Myocyte (in vitro differentiated cells): ENCODE data around the gene PRPSAP1. TPM values are rescaled to one million over a fixed set of nuclear protein-coding genes. Genes with fewer than 3 reads are reported as not detected.

Experiments used
- DNase-seq: peaks from one replicate; pipeline ENCODE4 v3.0.0-alpha.2; 2012; ENCODE audit warnings: low read depth
- total RNA-seq: library from RNA; depleted of rRNA; stranded (reverse); fragments of >200 nt; gene quantifications from 2 replicates; pipeline ENCODE4 v1.2.3, GENCODE V29; 2014

The PRPSAP1 gene
- total RNA-seq, 1 donor from 2014 or later = 37.4 TPM

- DNase-seq = no peak
Observed at GRCh38 chr17:76267051-76267576, 86.6 kb downstream of the PRPSAP1 start.

GRCh38 chr17:76266244-76266938 lies 87.3 kb downstream of the PRPSAP1 start:
- peak; percentile 30 for DNase-seq

GRCh38 chr17:76265624-76266243 lies 88.0 kb downstream of the PRPSAP1 start:
- peak; percentile 65 for DNase-seq

- peak; percentile 100 for DNase-seq
Observed at GRCh38 chr17:76264755-76265623, 88.7 kb downstream of the PRPSAP1 start, which contains the start of gene UBALD2. TSS of gene UBALD2 (plus strand) at chr17:76265348. CDS start at chr17:76265506, 158 bp downstream.

GRCh38 chr17:76264425-76264754 lies 89.3 kb downstream of the PRPSAP1 start:
- DNase-seq = no peak

GRCh38 chr17:76263896-76264295 lies 89.8 kb downstream of the PRPSAP1 start:
- DNase-seq = no peak

- DNase-seq = no peak
Observed at GRCh38 chr17:76262732-76263344, 90.9 kb downstream of the PRPSAP1 start.

- peak; percentile 67 for DNase-seq
Observed at GRCh38 chr17:76261421-76262215, 92.1 kb downstream of the PRPSAP1 start.

- DNase-seq = no peak
Observed at GRCh38 chr17:76260669-76261068, 93.0 kb downstream of the PRPSAP1 start.

- DNase-seq = no peak
Observed at GRCh38 chr17:76260220-76260619, 93.5 kb downstream of the PRPSAP1 start.

Other genes with a start within 250 kb of the PRPSAP1 start
- not detected in 2 replicates for gene FOXJ1, start 212.7 kb downstream of the PRPSAP1 start, total RNA-seq
- 6.0 and 7.1 TPM in 2 replicates for gene RNF157, start 113.4 kb downstream of the PRPSAP1 start, total RNA-seq
- gene UBALD2, start 88.6 kb downstream of the PRPSAP1 start, total RNA-seq = 5.1 and 5.4 TPM in 2 replicates
- 1.7 and 2.6 TPM in 2 replicates for gene QRICH2, start 45.6 kb downstream of the PRPSAP1 start, total RNA-seq
- 9.0 and 11.1 TPM in 2 replicates for gene SPHK1, start 30.7 kb upstream of the PRPSAP1 start, total RNA-seq
- 12.7 and 21.1 TPM in 2 replicates for gene UBE2O, start 99.2 kb upstream of the PRPSAP1 start, total RNA-seq
- not detected in 2 replicates for gene AANAT, start 113.7 kb upstream of the PRPSAP1 start, total RNA-seq
- gene RHBDF2, start 147.5 kb upstream of the PRPSAP1 start, total RNA-seq = 6.5 and 7.5 TPM in 2 replicates
- gene CYGB, start 183.8 kb upstream of the PRPSAP1 start, total RNA-seq = 3.2 and 7.7 TPM in 2 replicates
- not detected in 2 replicates for gene PRCD, start 186.1 kb upstream of the PRPSAP1 start, total RNA-seq
- gene ST6GALNAC2, start 231.9 kb upstream of the PRPSAP1 start, total RNA-seq = 0.78 and 0.91 TPM in 2 replicates